Measurements from ENCODE around the gene TBC1D24.
"Not testable (repeated sequence)": the region's sequence is repeated elsewhere in the genome, so short reads cannot be mapped to it uniquely, and the experiment has no call there.

The TBC1D24 gene

GRCh38 chr16:2469399-2470233, 5.3 kb upstream of the TBC1D24 start:
- no peak for DNase-seq

- DNase-seq: no peak
Measured at GRCh38 chr16:2470234-2470601, 4.7 kb upstream of the TBC1D24 start.

GRCh38 chr16:2470603-2471015, 4.3 kb upstream of the TBC1D24 start:
- no peak for DNase-seq

GRCh38 chr16:2471016-2471652, 3.8 kb upstream of the TBC1D24 start, which contains the start of gene NTN3:
TSS of gene NTN3 (plus strand) at chr16:2471297. CDS start at chr16:2471702, 405 bp downstream.
- DNase-seq: no peak

GRCh38 chr16:2471653-2472487, 3.1 kb upstream of the TBC1D24 start:
- DNase-seq: no peak

- DNase-seq: no peak
Measured at GRCh38 chr16:2472488-2472864, 2.5 kb upstream of the TBC1D24 start.

GRCh38 chr16:2472885-2473445, 2.0 kb upstream of the TBC1D24 start:
- DNase-seq: no peak

GRCh38 chr16:2473446-2473926, 1.4 kb upstream of the TBC1D24 start:
- no peak for DNase-seq

- no peak for DNase-seq
Measured at GRCh38 chr16:2473999-2474876, 689 bp upstream of the TBC1D24 start.

- no peak for DNase-seq
Measured at GRCh38 chr16:2475413-2476344, 752 bp downstream of the TBC1D24 start.

GRCh38 chr16:2476345-2476720, 1.4 kb downstream of the TBC1D24 start:
- no peak for DNase-seq

GRCh38 chr16:2476741-2477140, 1.8 kb downstream of the TBC1D24 start:
- no peak for DNase-seq

GRCh38 chr16:2477327-2477726, 2.4 kb downstream of the TBC1D24 start:
- DNase-seq: no peak

- no peak for DNase-seq
Measured at GRCh38 chr16:2478279-2478678, 3.4 kb downstream of the TBC1D24 start.

GRCh38 chr16:2479996-2480395, 5.1 kb downstream of the TBC1D24 start:
- not testable (repeated sequence) for DNase-seq

- DNase-seq: no peak
Measured at GRCh38 chr16:2480948-2481347, 6.0 kb downstream of the TBC1D24 start.

- no peak for DNase-seq
Measured at GRCh38 chr16:2481676-2482075, 6.7 kb downstream of the TBC1D24 start.

- no peak for DNase-seq
Measured at GRCh38 chr16:2482249-2482648, 7.3 kb downstream of the TBC1D24 start.

- DNase-seq: no peak
Measured at GRCh38 chr16:2482708-2483534, 8.0 kb downstream of the TBC1D24 start.
